Ishikawa (cell line): ENCODE data around the gene DDX31.

ENCODE experiments used
- CEBPB ChIP-seq: IDR thresholded peaks from 2 replicates; pipeline ENCODE4 v1.6.1; 2012
- CREB1 ChIP-seq: IDR thresholded peaks from 2 replicates; pipeline ENCODE4 v1.6.1; 2012; ENCODE audit warnings: low read depth
- EGR1 ChIP-seq: IDR thresholded peaks from 2 replicates; pipeline ENCODE4 v1.6.1; 2012
- EP300 ChIP-seq: IDR thresholded peaks from 2 replicates; pipeline ENCODE4 v1.6.1; 2012; ENCODE audit warnings: borderline replicate concordance
- FOXM1 ChIP-seq: IDR thresholded peaks from 2 replicates; pipeline ENCODE4 v1.6.1; 2012; ENCODE audit warnings: low read depth, borderline replicate concordance
- MAX ChIP-seq: IDR thresholded peaks from 2 replicates; pipeline ENCODE4 v1.6.1; 2012
- RAD21 ChIP-seq: IDR thresholded peaks from 2 replicates; pipeline ENCODE4 v1.6.1; 2012; ENCODE audit warnings: low read depth
- TAF1 ChIP-seq: IDR thresholded peaks from 2 replicates; pipeline ENCODE4 v1.6.1; 2012; ENCODE audit warnings: low read depth, mild to moderate bottlenecking
- YY1 ChIP-seq: IDR thresholded peaks from 2 replicates; pipeline ENCODE4 v1.6.1; 2012; ENCODE audit warnings: low read depth
- TF ChIP-seq, protein P1 (sequence below): IDR thresholded peaks from 2 replicates; pipeline ENCODE4 v1.6.1; 2012; ENCODE audit warnings: low read depth, mild to moderate bottlenecking

DNA sequence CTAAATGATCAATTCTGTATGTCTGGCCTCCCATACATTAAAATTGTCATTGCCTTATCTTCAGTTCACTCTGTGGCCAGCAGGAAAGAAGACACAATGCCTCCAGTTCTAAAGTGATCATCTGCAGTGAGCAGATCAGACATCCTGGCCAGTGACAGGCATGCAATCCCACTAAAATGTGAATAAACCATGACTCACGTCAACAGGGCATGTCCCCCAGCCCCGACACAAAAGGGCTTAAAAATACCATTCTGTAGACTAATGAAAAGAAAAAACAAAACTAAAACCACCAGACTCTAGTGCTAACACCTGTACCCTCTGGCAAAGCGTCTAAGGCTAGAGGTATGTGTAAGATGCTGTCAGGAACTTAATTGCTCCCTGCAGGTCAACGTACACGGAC lies 38.5 kb downstream of the DDX31 start:
- no peak for TF ChIP-seq EP300
- TF ChIP-seq MAX, result no peak
- no peak for TF ChIP-seq FOXM1
- TF ChIP-seq CEBPB, result no peak
- TF ChIP-seq TAF1, result no peak
- TF ChIP-seq RAD21, result no peak
- no peak for TF ChIP-seq EGR1
- TF ChIP-seq CREB1, result no peak
- TF ChIP-seq YY1, result no peak
- TF ChIP-seq, protein P1, sequence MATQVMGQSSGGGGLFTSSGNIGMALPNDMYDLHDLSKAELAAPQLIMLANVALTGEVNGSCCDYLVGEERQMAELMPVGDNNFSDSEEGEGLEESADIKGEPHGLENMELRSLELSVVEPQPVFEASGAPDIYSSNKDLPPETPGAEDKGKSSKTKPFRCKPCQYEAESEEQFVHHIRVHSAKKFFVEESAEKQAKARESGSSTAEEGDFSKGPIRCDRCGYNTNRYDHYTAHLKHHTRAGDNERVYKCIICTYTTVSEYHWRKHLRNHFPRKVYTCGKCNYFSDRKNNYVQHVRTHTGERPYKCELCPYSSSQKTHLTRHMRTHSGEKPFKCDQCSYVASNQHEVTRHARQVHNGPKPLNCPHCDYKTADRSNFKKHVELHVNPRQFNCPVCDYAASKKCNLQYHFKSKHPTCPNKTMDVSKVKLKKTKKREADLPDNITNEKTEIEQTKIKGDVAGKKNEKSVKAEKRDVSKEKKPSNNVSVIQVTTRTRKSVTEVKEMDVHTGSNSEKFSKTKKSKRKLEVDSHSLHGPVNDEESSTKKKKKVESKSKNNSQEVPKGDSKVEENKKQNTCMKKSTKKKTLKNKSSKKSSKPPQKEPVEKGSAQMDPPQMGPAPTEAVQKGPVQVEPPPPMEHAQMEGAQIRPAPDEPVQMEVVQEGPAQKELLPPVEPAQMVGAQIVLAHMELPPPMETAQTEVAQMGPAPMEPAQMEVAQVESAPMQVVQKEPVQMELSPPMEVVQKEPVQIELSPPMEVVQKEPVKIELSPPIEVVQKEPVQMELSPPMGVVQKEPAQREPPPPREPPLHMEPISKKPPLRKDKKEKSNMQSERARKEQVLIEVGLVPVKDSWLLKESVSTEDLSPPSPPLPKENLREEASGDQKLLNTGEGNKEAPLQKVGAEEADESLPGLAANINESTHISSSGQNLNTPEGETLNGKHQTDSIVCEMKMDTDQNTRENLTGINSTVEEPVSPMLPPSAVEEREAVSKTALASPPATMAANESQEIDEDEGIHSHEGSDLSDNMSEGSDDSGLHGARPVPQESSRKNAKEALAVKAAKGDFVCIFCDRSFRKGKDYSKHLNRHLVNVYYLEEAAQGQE, result no peak
